ENCODE measurements around the gene UBP1. TPM values are rescaled to one million over a fixed set of nuclear protein-coding genes. Genes with fewer than 3 reads are reported as not detected.

UBP1 gene
- total and polyA plus RNA-seq, 4 donors: 23.1 to 95.2 (median 45.9) TPM

DNA sequence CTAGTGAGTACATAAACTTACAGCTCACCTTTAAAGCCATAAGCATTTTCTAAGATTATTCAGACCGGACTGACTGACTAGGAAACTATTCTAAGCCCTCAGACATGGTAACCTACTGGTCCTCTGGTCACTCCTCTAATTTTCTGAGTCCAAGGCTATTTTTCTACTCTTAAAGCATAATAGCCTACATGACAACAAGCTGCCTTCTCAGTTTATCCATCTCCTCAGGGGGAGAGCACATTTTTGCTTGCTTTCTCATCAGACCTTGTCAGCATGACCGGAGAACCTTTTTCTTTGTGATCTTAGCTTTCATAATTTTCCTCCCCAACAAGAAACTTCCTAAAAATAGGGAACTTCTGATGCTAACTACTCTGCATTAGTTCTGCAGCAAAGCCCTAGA lies 38.4 kb downstream of the UBP1 start:
- Histone ChIP-seq H3K4me3 (no peak overlapping the region), H3K27ac (ENCODE audit: low read depth in 1 of 2, low read length in 1 of 2) (no peak overlapping the region), H3K4me1 (ENCODE audit: control insufficient read depth in 5 of 5, insufficient read depth in 5 of 5, low read length in 5 of 5) (no peaks in the 10 kb centered on the region), H3K9me3 (ENCODE audit: control insufficient read depth in 4 of 4, insufficient read depth in 3 of 4, low read length in 3 of 4) (no peaks in the 10 kb centered on the region), H3K36me3 (ENCODE audit: control insufficient read depth in 4 of 4, insufficient read depth in 4 of 4, low read length in 4 of 4) (peaks cover 22 to 62% (median 47%) of the 10 kb centered on the region in 4 donors), H3K9ac (ENCODE audit: insufficient read depth in 1 of 2, low read length in 2 of 2) (no peak overlapping the region), H3K27me3 (ENCODE audit: control insufficient read depth in 3 of 3, insufficient read depth in 3 of 3, low read length in 2 of 3) (no peaks in the 10 kb centered on the region)
- ATAC-seq (ENCODE audit: insufficient read depth, low FRiP score) (no peak), DNase-seq (no peak)
- TF ChIP-seq, protein P1, sequence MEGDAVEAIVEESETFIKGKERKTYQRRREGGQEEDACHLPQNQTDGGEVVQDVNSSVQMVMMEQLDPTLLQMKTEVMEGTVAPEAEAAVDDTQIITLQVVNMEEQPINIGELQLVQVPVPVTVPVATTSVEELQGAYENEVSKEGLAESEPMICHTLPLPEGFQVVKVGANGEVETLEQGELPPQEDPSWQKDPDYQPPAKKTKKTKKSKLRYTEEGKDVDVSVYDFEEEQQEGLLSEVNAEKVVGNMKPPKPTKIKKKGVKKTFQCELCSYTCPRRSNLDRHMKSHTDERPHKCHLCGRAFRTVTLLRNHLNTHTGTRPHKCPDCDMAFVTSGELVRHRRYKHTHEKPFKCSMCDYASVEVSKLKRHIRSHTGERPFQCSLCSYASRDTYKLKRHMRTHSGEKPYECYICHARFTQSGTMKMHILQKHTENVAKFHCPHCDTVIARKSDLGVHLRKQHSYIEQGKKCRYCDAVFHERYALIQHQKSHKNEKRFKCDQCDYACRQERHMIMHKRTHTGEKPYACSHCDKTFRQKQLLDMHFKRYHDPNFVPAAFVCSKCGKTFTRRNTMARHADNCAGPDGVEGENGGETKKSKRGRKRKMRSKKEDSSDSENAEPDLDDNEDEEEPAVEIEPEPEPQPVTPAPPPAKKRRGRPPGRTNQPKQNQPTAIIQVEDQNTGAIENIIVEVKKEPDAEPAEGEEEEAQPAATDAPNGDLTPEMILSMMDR (IDR thresholded peaks at IDR 0.05; ENCODE audit: control extremely low read depth, extremely low read depth): no peak
- WGBS, 2 donors: 68 to 90% methylated on average over 2 of the region's 2 CpGs

DNA sequence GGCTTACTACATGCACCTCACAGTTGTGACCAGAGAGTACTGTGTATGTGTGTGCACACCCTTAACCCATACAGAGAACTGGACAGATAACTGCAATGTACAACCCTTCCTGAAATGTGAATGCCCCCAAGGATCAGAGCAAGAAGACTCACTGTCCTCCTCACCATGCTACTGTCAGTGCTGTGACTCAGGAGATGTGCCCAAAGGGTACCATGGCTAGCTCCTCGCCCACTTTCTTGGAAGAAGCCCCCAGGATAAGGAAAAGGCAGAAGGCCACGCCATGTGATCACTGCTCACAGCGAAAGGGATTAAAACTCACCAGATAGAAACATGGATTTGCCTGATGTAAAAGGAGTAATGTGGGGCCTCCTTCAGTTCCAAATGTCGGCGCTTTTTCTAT lies 41.8 kb downstream of the UBP1 start:
- H3K27ac ChIP-seq (ENCODE audit: low read depth in 1 of 2, low read length in 1 of 2): no peak overlapping the region
- WGBS, 2 donors: 97 to 99% methylated on average over 5 of the region's 5 CpGs
- no peak overlapping the region for H3K9ac ChIP-seq (ENCODE audit: insufficient read depth in 1 of 2, low read length in 2 of 2)
- H3K27me3 ChIP-seq (ENCODE audit: control insufficient read depth in 3 of 3, insufficient read depth in 3 of 3, low read length in 2 of 3): no peaks in the 10 kb centered on the region
- DNase-seq (no peak), ATAC-seq (ENCODE audit: insufficient read depth, low FRiP score) (no peak)
- peaks cover 0 to 2% (median 0%) of the 10 kb centered on the region in 4 donors for H3K9me3 ChIP-seq (ENCODE audit: control insufficient read depth in 4 of 4, insufficient read depth in 3 of 4, low read length in 3 of 4)
- H3K36me3 ChIP-seq (ENCODE audit: control insufficient read depth in 4 of 4, insufficient read depth in 4 of 4, low read length in 4 of 4): peaks cover 30 to 62% (median 47%) of the 10 kb centered on the region in 4 donors
- no peaks in the 10 kb centered on the region for H3K4me1 ChIP-seq (ENCODE audit: control insufficient read depth in 5 of 5, insufficient read depth in 5 of 5, low read length in 5 of 5)
- TF ChIP-seq, protein P1 (IDR thresholded peaks at IDR 0.05; ENCODE audit: control extremely low read depth, extremely low read depth): no peak
- no peak overlapping the region for H3K4me3 ChIP-seq

DNA sequence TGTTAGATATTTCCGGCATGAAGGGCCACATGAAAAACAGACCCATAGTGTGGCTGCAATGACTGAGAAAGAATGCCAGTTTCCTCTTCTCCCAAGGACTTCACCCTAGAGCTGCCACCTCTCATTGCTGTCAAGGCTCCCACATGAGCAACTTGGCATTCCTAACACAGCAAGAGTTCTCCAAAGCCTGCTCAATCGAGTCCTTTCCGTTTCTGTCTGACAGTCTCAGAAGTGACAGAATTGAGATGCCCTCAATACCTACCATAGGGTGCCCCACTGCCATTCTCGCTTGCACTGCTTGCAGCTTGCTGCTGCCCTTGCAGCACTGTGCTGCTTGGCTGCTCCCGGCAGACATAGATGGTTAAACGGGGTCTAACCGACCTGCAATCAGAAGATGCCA lies 44.3 kb downstream of the UBP1 start:
- Histone ChIP-seq H3K36me3 (ENCODE audit: control insufficient read depth in 4 of 4, insufficient read depth in 4 of 4, low read length in 4 of 4) (peaks cover 33 to 59% (median 41%) of the 10 kb centered on the region in 4 donors), H3K4me3 (no peak overlapping the region), H3K27me3 (ENCODE audit: control insufficient read depth in 3 of 3, insufficient read depth in 3 of 3, low read length in 2 of 3) (no peaks in the 10 kb centered on the region), H3K4me1 (ENCODE audit: control insufficient read depth in 5 of 5, insufficient read depth in 5 of 5, low read length in 5 of 5) (peaks cover 0 to 5% (median 0%) of the 10 kb centered on the region in 5 donors), H3K27ac (ENCODE audit: low read depth in 1 of 2, low read length in 1 of 2) (no peak overlapping the region), H3K9ac (ENCODE audit: insufficient read depth in 1 of 2, low read length in 2 of 2) (no peak overlapping the region), H3K9me3 (ENCODE audit: control insufficient read depth in 4 of 4, insufficient read depth in 3 of 4, low read length in 3 of 4) (peaks cover 0 to 2% (median 0%) of the 10 kb centered on the region in 4 donors)
- peak in 1 of 3 donors; percentile 11 for DNase-seq
- 84 to 95% methylated on average over 7 of the region's 7 CpGs for WGBS, 2 donors
- ATAC-seq (ENCODE audit: insufficient read depth, low FRiP score): no peak
- TF ChIP-seq, protein P1 (IDR thresholded peaks at IDR 0.05; ENCODE audit: control extremely low read depth, extremely low read depth): no peak

Data from lung (tissue), 12 donors.